OCI-LY3 (cell line): ENCODE results near the gene PLD2.
"Not testable (repeated sequence)": the region's sequence is repeated elsewhere in the genome, so short reads cannot be mapped to it uniquely, and the experiment has no call there.

ENCODE experiments used
- H2AFZ ChIP-seq: fragments of 200-600, 300-600 bp; shearing (Covaris generic); 2 replicates; pipeline ENCODE4 v1.6.0; 2014; ENCODE audit warnings: antibody characterized with exemption, low read depth, low read length
- H3K27ac ChIP-seq: fragments of 200-600, 300-600 bp; sonication (generic); 2 replicates; pipeline ENCODE4 v1.5.1; 2014; ENCODE audit warnings: mild to moderate bottlenecking, low read length, moderate library complexity, mixed read lengths
- H3K27me3 ChIP-seq: fragments of 200-600, 300-600 bp; sonication (generic); 2 replicates; pipeline ENCODE4 v1.6.1; 2014; ENCODE audit warnings: low read depth, low read length, mixed read lengths
- H3K36me3 ChIP-seq: fragments of 200-600, 300-600 bp; sonication (generic); replicated peaks from 2 replicates; pipeline ENCODE3; 2014; ENCODE audit warnings: low read depth, low read length, mixed read lengths
- H3K4me1 ChIP-seq: fragments of 300-600, 200-600 bp; sonication (generic); 2 replicates; pipeline ENCODE4 v1.6.1; 2014; ENCODE audit warnings: low read length, mixed read lengths
- H3K4me2 ChIP-seq: fragments of 200-600, 300-600 bp; sonication (generic); 2 replicates; pipeline ENCODE4 v1.6.1; 2014; ENCODE audit warnings: low read length, mixed read lengths
- H3K4me3 ChIP-seq: fragments of 300-600, 200-600 bp; sonication (generic); 2 replicates; pipeline ENCODE4 v1.5.1; 2014; ENCODE audit warnings: antibody characterized with exemption, mild to moderate bottlenecking, low read length, moderate library complexity
- H3K79me2 ChIP-seq: fragments of 300-600, 200-600 bp; shearing (Covaris generic); 2 replicates; pipeline ENCODE4 v1.6.1; 2014; ENCODE audit warnings: mild to moderate bottlenecking, low read length, mixed read lengths
- H3K9ac ChIP-seq: fragments of 300-600, 200-600 bp; shearing (Covaris generic); 2 replicates; pipeline ENCODE4 v1.6.0; 2014; ENCODE audit warnings: mild to moderate bottlenecking, low read length, moderate library complexity
- H3K9me3 ChIP-seq: fragments of 200-600, 300-600 bp; shearing (Covaris generic); 2 replicates; pipeline ENCODE4 v1.6.1; 2014; ENCODE audit warnings: low read length, mixed read lengths; ENCODE audit not compliant: insufficient read depth
- H4K20me1 ChIP-seq: fragments of 200-600, 300-600 bp; sonication (generic); 2 replicates; pipeline ENCODE4 v1.6.1; 2016; ENCODE audit warnings: low read length, mixed read lengths; ENCODE audit not compliant: insufficient read depth
- EZH2phosphoT487 ChIP-seq: fragments of 200-600 bp; shearing (Covaris generic); IDR thresholded peaks from 2 replicates; pipeline ENCODE4 v1.6.1; 2018; ENCODE audit warnings: antibody characterized with exemption, mixed run types, low read depth
- TF ChIP-seq, protein P1 (sequence below): fragments of 200-600, 300-600 bp; sonication (generic); IDR thresholded peaks from 2 replicates; pipeline ENCODE4 v1.5.1; 2014; ENCODE audit warnings: antibody characterized with exemption, low read length, low read depth

PLD2 gene

DNA sequence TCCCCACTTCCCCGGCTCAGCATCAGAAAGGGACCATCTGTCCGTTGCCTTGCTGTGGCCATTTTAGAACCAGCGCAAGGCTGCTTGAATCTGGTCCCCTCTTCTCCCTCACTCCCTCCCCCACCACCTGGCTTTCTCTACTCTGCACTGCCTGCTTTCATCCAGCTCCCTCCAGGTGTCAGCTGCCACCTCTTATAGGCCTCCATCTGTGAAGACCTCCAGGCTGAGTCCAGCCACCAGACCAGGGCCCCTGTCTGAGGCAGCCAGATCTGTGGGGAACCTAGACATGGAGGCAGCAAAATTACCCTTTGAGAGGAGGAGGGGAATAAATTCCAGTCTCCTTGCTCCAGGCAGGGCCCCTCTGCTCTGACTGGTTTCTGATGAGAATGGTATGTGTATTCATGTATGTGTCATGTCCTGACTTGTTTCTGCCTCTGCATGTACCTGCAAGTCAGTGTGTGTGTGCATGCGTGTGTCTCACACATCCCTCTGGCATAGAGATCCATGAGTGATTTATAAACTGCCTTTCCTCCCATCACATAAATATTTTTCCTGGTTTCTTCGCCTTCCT is 47.2 kb downstream of the PLD2 start:
- Histone ChIP-seq H3K27ac (no peak overlapping the region), H3K9me3 (no peaks in the 10 kb centered on the region), H3K4me2 (no peak overlapping the region), H4K20me1 (no peaks in the 10 kb centered on the region; the same call in 1 of the 2 replicates), H3K79me2 (no peaks in the 10 kb centered on the region), H3K36me3 (no peaks in the 10 kb centered on the region), H3K27me3 (no peaks in the 10 kb centered on the region), H3K4me3 (no peak overlapping the region), H3K9ac (no peak overlapping the region), H3K4me1 (peaks cover 2% of the 10 kb centered on the region; the same call in 1 of the 2 replicates), H2AFZ (no peak overlapping the region)
- TF ChIP-seq EZH2phosphoT487 = no peak
- TF ChIP-seq, protein P1, sequence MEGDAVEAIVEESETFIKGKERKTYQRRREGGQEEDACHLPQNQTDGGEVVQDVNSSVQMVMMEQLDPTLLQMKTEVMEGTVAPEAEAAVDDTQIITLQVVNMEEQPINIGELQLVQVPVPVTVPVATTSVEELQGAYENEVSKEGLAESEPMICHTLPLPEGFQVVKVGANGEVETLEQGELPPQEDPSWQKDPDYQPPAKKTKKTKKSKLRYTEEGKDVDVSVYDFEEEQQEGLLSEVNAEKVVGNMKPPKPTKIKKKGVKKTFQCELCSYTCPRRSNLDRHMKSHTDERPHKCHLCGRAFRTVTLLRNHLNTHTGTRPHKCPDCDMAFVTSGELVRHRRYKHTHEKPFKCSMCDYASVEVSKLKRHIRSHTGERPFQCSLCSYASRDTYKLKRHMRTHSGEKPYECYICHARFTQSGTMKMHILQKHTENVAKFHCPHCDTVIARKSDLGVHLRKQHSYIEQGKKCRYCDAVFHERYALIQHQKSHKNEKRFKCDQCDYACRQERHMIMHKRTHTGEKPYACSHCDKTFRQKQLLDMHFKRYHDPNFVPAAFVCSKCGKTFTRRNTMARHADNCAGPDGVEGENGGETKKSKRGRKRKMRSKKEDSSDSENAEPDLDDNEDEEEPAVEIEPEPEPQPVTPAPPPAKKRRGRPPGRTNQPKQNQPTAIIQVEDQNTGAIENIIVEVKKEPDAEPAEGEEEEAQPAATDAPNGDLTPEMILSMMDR = no peak

DNA sequence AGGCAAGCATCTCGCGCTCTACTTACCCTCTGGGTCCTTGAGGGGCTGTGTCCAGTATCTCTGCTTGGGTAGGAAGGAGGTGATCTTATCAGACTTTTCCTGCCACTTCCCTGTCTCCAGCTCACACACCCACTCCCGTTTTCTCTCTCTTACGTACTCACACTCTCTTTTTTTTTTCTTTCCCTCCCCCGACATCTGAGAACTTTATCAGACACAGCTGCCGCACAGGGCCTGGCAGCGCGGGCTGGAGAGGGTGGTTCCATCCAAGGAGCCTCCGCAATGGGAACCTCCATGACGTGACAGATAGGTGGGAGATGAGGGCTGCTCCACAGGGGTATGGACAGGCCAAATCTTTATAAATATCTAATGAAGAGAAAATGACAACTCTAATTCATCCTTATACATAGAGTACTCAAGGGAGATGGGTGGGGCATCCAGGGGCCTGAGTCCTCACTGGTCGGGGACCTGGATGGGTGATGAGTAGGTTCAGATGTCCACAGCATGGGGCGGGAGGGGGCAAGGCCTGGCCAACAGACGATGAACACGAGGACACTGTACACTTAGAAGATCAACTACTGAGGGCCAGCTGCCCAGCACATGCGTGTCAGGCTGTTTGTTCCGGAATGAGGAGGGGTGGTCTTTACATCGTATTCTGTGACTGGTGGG is 49.5 kb downstream of the PLD2 start:
- no peak overlapping the region for H3K4me3 ChIP-seq
- no peaks in the 10 kb centered on the region for H3K79me2 ChIP-seq
- TF ChIP-seq, protein P1 = no peak
- no peak for TF ChIP-seq EZH2phosphoT487
- peaks cover 2% of the 10 kb centered on the region; the same call in 1 of the 2 replicates for H3K4me1 ChIP-seq
- no peaks in the 10 kb centered on the region for H3K27me3 ChIP-seq
- H3K4me2 ChIP-seq = no peak overlapping the region
- no peaks in the 10 kb centered on the region for H3K36me3 ChIP-seq
- no peak overlapping the region for H2AFZ ChIP-seq
- H3K9me3 ChIP-seq = no peaks in the 10 kb centered on the region
- H3K27ac ChIP-seq = no peak overlapping the region
- no peaks in the 10 kb centered on the region; the same call in 1 of the 2 replicates for H4K20me1 ChIP-seq
- H3K9ac ChIP-seq = no peak overlapping the region

DNA sequence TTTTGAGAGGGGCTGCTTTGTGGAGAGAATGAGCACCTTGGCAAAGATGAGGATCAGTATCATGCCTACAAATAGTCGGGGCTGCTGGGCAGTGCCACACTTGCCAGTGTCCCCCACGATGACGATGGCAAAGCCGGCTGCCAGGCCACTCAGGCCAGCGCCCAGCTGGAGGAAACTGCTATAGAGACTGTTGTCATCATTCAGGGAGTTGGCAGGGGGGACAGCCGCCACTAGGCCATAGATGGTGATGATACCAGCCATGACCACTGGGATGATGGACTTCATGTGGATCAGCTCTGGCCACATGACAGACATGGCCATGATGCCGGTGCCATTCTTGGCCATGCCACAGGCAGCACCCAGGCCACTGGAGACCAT is 50.0 kb downstream of the PLD2 start:
- Histone ChIP-seq H3K4me2 (no peak overlapping the region), H3K79me2 (no peaks in the 10 kb centered on the region), H3K4me3 (no peak overlapping the region), H3K27me3 (no peaks in the 10 kb centered on the region), H3K4me1 (peaks cover 2% of the 10 kb centered on the region; the same call in 1 of the 2 replicates), H2AFZ (no peak overlapping the region), H3K36me3 (no peaks in the 10 kb centered on the region), H3K9me3 (no peaks in the 10 kb centered on the region), H3K27ac (no peak overlapping the region), H4K20me1 (no peaks in the 10 kb centered on the region; the same call in 1 of the 2 replicates), H3K9ac (no peak overlapping the region)
- no peak for TF ChIP-seq EZH2phosphoT487
- TF ChIP-seq, protein P1 = no peak

DNA sequence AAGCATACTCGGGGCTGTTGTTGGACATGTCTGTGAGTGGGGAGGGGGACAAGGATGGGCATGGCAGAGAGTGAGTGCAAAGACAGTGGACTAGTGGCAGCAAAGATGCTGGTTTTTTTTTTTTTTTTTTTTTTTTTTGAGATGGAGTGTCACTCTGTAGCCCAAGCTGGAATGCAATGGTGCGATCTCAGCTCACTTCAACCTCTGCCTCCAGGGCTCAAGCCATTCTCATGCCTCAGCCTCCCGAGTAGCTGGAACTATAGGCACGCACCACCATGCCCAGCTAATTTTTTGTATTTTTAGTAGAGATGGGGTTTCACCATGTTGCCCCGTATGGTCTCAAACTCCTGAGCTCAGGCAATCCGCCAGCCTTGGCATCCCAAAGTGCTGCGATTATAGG is 50.4 kb downstream of the PLD2 start:
- H3K79me2 ChIP-seq, H3K27ac ChIP-seq, H3K9me3 ChIP-seq, H3K4me1 ChIP-seq, H3K27me3 ChIP-seq, H4K20me1 ChIP-seq, H3K4me3 ChIP-seq, H3K4me2 ChIP-seq, H3K9ac ChIP-seq, H3K36me3 ChIP-seq, H2AFZ ChIP-seq: not testable (repeated sequence)
